DMS53 treated with DMSO at 0.1 percent for 48 hours (cell line): ENCODE results near the gene CDCA7.
"Not testable (repeated sequence)": the region's sequence is repeated elsewhere in the genome, so short reads cannot be mapped to it uniquely, and the experiment has no call there.

Source experiments
- DNase-seq: peaks from one replicate; lab custom pipeline; 2025; ENCODE audit not compliant: unreplicated experiment; lab: John Stamatoyannopoulos, UW

Gene CDCA7

DNA sequence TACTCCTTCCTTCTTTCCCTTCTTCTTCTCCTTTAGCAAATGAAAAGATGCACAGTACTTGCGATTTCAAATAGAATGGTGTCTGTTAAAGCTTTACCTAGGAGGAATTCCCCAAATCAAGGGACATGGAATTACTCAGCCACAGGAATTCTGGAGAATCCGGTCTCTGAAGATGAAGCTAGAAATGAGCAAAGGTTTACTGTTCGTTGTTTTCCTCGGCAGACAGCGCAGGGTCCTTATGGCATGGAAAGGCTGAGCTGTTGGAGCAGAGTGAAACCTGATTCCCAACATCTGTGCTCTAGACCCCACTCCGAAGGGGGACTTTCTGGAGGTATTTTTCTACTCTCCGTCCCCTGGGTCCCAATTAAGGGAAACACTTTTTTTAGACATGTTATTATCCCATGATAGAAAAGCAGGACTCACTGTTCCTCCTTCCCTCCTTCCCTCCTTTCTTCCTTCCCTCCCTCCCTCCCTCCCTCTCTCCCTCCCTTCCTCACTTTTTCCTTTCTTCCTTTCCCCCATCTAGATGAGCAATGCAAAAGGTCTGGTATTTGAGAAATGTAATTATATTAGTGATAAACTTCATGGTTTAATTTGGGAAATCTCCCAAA lies 47.1 kb downstream of the CDCA7 start:
- no peak for DNase-seq

DNA sequence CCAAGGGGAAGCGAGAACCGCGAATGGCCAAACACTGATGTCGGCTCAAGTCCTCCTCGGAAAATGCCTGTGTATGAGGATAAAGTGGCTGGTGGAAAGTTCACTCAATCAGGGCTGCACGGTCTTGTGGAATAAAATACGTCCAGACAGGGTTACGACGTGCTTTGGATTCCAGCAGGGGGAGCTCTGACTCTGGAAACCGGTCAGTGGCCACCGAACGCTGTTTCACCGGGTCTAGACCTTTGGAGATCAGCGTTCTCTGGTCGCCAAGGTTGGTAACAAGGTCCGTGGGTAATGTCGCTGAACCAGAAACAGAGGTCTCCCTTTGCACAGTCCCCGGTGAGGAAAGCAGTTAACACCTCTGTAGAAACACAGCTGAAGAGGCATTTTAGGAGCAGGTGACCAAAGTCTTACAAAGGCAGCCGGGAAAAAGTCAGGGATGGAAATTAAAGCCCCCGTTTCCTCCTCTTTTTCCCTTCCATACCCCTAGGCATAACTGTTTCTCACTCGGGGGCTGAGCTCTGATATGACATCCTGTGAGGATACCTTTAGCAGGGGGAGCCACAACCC lies 47.8 kb downstream of the CDCA7 start:
- peak; percentile 91 for DNase-seq

GRCh38 chr2:173404841-173405750 lies 50.4 kb downstream of the CDCA7 start:
- no peak for DNase-seq

- no peak for DNase-seq
Observed at GRCh38 chr2:173407176-173407575, 52.5 kb downstream of the CDCA7 start.

DNA sequence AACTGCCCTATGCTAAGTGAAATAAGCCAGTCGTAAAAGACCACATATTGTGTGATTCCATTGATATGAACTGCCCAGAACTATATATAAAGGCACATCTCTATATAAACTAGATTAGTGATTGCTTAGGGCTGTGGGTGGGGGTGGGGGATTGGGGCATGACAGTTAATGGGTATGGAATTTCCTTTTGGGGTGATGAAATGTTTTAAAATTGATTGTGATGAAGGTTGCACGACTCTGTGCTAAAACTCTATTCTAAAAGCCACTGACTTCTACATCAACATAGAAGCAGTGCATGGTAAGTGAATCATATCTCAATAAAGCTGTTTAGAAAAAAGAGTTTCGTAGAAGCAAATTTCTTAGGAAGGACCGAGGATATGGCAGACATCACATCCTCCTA lies 53.0 kb downstream of the CDCA7 start:
- DNase-seq = no peak

DNA sequence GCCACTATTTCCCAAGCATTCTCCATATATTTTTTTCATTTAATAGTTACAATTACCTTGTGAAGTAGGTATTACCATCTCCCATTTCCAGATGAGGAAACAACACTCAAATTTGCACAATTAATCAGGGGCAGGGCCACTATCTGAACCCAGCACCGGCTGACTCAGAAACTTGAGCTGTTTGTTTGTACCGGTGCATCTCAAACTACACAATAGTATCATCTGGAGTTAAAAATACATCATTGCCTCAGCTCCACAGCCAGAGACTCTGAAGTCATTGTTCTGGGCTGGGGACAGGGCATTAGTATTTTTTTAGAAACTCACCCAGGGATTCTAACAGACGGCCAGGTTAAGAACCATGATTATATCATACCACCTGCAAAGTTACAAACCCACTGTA lies 55.9 kb downstream of the CDCA7 start:
- DNase-seq = no peak

DNA sequence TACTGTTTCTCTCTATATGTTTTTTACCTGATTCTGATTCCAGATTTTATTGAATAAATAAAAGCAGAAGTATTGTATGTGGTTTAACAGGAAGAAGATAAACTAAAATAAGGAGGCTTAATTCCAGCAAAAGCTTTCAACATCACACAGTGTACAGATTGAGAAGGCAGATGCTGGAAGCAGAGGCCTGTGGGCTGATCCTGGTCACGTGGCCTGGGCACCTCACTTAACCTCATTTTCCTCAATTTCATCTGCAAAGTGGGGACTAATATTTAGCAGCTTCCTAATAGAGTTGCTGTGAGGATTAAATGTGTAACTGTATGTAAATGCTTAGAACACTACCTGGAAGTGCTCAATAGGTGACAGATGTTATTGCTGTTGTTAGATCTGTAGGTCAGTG lies 58.0 kb downstream of the CDCA7 start:
- DNase-seq = no peak

- DNase-seq = no peak
Observed at GRCh38 chr2:173414823-173415322, 60.2 kb downstream of the CDCA7 start.

DNA sequence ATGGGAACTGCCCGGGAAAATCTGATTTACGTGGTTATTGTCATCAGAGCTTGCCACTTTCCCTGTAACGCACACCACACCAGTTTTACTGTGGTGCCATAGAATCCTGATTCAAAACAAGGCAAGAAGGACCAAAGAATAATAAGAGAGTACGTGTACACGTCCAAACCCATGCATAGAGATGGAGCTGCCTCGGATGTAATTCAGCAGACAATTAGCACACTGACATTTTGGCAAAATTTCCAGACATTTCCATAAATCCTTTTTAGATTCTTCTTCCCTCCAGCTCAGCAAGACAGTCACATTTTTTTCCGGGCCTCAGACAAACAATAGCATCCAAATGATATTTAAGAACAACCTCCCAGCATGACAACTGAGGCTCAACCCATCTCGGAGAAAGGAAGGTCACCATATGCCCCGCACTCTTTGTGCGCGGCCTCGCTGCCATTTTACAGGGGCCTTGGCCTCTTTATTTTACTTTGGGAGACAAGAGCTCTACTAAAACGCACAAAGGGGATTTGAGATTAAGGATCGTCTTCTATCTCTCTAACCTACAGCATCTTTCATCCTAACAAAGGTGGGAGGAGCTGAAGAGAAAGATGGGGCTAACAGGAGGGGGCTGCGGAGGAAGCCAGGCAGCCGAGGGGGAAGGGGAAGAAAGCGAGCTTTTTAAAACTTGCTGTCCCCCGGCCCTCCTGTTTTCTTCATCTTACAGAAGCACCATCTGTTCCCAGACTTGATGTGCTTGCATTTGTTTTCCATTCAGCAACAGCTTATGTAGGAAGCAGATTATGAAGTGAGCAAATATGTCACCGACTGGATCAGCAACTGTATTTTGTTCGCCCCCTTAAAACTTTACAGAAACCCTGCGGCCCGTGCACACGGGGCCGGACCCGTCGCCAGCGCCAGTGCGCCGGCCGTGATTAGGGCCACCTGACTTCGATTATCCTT lies 61.0 kb downstream of the CDCA7 start:
- DNase-seq = no peak

DNA sequence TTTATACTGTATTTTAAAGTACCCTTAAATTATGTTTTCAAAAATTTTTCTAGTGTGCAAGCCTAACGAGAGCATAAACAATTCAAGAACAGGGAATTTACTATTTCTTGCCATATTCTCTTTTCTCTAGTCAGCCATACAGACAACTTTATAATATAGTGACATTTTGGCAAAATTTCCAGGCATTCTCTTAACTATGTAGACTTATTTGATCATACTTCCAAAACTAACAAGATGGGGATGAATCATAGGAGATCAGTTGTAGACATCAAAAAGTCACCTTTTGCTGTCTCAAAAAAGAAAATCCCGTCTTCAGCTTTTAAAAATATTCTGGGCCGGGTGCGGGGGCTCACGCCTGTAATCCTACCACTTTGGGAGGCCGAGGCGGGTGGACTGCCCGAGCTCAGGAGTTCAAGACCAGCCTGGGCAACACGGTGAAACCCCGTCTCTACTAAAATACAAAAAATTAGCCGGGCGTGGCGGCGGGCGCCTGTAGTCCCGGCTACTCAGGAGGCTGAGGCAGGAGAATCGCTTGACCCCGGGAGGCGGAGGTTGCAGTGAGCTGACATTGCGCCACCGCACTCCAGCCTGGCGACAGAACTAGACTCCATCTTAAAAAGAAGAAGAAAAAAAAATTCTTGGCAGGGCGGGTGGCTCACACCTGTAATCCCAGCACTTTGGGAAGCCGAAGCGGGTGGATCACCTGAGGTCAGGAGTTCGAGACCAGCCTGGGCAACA lies 61.9 kb downstream of the CDCA7 start:
- not testable (repeated sequence) for DNase-seq

GRCh38 chr2:173417341-173417740 lies 62.7 kb downstream of the CDCA7 start:
- DNase-seq = no peak

DNA sequence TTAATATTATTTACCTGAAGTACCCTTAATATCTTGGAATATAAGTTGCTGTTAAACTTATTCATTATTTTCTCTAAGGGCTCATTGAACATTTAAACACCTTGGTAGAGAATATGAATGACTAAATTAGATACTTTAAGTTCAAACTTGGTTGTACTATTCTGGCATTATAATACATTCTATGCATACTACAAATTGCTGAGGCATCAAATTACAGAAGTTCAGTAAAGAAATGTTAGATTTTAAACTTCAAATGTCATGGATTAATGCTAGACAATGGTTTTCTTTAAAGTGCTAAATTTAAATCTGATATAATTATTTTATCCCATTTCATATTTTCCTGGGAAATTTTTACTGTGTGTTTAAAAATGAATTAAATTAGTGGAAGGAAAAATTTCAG lies 63.1 kb downstream of the CDCA7 start:
- no peak for DNase-seq
